Measurements from ENCODE around the gene GJA3.
A peak's percentile ranks its signal among the peaks of the same experiment; 100 is the strongest.

GJA3 gene

GRCh38 chr13:20170921-20171320 lies 10.1 kb upstream of the GJA3 start:
- no peak for DNase-seq (ENCODE audit: low spot score)
- TF ChIP-seq CTCF (IDR thresholded peaks at IDR 0.05; ENCODE audit: extremely low read depth, missing control alignments) = no peak

- DNase-seq (ENCODE audit: low spot score) = no peak
- TF ChIP-seq CTCF (IDR thresholded peaks at IDR 0.05; ENCODE audit: extremely low read depth, missing control alignments) = no peak
These were observed 7.5 kb upstream of the GJA3 start for GRCh38 chr13:20168396-20168795.

- no peak for DNase-seq (ENCODE audit: low spot score)
- no peak for TF ChIP-seq CTCF (IDR thresholded peaks at IDR 0.05; ENCODE audit: extremely low read depth, missing control alignments)
These were observed 4.8 kb upstream of the GJA3 start for GRCh38 chr13:20165417-20166257.

GRCh38 chr13:20161951-20162300 lies 1.1 kb upstream of the GJA3 start:
- no peak for DNase-seq (ENCODE audit: low spot score)
- no peak for TF ChIP-seq CTCF (IDR thresholded peaks at IDR 0.05; ENCODE audit: extremely low read depth, missing control alignments)

- DNase-seq (ENCODE audit: low spot score) = peak; percentile 65
- no peak for TF ChIP-seq CTCF (IDR thresholded peaks at IDR 0.05; ENCODE audit: extremely low read depth, missing control alignments)
These were observed 561 bp upstream of the GJA3 start for GRCh38 chr13:20161275-20161950.

- TF ChIP-seq CTCF (IDR thresholded peaks at IDR 0.05; ENCODE audit: extremely low read depth, missing control alignments) = no peak
- DNase-seq (ENCODE audit: low spot score) = no peak
These were observed 1.1 kb downstream of the GJA3 start for GRCh38 chr13:20159646-20160305.

Measured in GM20000 (cell line).